ENCODE measurements around the gene KIF25.

The KIF25 gene

DNA sequence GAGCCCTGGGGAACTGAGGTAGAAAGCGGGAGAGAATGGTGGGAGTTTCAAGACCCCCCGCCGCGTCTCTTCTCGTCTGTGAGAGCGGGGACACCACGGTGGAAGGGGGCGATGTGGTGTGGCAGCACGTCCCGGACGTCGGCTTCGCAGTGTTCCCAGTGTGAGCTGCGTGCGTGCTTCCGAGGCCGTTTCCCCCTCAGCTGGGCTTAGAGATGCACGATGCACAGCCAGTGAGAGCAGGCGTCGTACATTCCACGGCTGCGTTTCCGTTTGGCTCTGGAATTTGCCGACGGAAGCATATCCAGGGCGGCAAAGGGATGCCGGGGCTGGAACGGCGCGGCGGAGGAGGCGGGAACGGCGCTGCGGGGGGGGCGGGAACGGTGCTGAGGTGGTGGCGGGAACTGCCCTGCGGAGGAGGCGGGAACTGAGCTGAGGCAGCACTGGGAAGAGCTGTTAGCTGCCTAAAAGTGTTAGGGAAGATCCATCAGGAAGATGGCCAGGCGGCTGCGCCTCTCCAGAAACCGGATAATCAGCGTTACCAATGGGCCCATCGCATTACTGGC lies 37.7 kb downstream of the KIF25 start:
- no peak for DNase-seq (ENCODE audit: low read depth in 2 of 2)

DNA sequence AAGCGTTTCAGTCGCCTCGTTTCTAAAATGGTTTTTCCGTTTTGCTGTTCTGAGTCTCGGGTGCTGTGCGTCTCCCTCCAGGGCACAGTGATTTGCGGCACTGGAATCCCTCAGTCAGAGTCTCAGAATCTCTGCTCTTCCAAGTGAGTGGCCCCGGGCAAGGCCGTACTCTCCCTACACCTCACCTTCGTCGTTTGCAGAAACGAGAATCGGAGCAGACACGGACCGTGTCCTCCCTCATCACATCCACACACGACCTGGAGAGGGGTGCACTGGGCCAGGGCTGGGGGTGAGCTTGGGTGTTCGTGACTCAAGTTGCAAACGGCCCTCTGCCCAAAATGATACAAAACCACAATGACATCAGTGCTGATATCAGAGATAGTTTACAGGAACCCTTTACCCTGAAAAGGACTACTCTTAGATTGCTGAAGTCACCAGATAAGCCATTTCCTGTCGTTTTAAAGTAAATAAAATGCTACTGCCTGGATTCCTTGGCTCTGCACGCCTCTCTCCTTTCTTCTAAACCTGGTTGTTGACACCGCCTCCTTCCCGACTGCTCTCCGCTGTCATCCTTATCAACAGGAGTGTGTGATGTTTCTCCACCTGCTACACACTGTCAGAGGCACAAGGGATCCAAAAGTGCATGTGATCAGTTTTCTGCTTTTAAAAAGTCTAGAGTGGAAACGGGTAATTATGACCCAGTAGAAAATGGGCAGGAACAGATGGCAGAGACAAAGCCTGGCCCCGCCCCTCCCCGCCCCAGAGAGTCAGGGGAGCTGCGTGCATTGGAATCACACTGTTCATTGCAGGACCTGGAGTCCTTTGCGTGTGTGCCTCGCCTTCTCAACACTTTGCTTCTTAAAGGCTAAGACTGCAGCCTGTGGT lies 38.4 kb downstream of the KIF25 start:
- DNase-seq (ENCODE audit: low read depth in 2 of 2) = no peak

- DNase-seq (ENCODE audit: low read depth in 2 of 2) = no peak
These were observed 39.8 kb downstream of the KIF25 start for GRCh38 chr6:168037242-168037641.

DNA sequence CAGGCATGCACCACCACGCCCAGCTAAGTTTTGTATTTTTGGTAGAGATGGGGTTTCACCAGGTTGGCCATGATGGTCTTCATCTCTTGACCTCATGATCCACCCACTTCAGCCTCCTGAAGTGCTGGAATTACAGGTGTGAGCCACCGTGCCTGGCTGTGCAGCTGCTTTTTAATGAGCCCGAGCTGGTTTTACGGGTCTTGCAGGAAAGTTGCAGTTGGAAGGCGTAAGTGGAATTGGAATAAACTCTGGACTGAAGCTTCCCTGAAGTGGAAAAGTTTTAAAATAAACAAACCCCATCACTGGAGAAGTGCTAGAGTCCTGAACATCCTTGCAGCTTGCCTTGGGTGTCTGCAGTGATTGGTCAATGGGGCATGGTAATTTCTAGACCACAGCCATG lies 40.4 kb downstream of the KIF25 start:
- DNase-seq (ENCODE audit: low read depth in 2 of 2) = no peak

DNA sequence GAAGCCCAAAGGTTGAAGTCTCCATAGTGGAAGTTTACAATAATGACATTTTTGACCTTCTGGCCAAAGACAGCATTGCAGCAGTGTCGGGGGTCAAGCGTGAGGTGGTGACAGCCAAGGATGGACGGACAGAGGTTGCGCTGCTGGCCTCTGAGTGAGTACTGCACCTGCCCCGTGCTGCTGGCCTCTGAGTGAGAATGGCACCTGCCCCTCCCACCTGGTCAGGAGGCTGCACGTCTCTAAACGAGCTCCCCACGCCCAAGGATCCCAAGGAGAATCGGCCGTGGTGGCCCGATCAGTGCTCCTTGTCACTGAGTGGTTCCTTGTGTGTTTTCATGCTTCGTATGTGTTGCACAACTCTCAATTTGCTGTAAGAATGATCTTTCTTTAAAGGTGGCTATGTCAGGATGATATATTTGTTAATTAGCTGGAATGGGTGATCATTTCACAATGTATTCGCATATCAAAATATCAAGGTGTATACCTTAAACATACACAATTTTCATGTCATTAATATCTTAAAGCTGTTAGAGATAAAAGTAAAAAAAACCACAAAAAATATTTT lies 41.2 kb downstream of the KIF25 start:
- no peak for DNase-seq (ENCODE audit: low read depth in 2 of 2)

GRCh38 chr6:168039301-168039700 lies 41.8 kb downstream of the KIF25 start:
- DNase-seq (ENCODE audit: low read depth in 2 of 2) = no peak

- DNase-seq (ENCODE audit: low read depth in 2 of 2) = no peak
These were observed 42.4 kb downstream of the KIF25 start for GRCh38 chr6:168039849-168040248.

DNA sequence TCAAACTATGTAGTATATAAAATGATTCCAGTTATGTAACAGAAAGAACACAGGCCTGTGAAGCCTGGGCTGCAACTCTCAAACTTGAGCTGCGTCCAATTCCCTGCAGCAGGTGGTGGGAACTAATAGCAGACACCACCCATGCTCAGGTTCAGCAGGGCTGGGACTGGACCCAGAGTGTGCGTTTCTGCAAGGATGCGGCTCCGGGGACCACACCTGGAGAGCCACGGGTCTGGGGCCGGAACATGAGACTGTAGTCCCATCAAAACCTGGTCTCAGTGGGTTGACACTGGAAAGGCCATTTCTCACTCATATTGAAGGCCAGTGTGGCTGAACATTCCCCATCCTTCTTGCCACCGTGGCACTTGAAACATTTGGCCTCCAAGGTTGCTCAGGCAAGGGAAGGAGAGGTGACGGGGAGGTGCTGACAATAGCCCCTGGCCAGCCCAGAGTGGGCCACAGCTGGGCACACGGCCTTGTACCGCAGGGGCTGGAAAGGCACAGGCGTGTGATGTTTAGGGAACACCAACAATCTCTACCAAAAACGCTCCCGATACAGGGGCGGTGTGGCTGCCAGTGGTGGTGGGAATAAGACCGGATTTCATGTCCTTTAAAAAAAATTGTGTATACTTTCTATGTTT lies 43.5 kb downstream of the KIF25 start:
- no peak for DNase-seq (ENCODE audit: low read depth in 2 of 2)

- no peak for DNase-seq (ENCODE audit: low read depth in 2 of 2)
These were observed 44.5 kb downstream of the KIF25 start for GRCh38 chr6:168041928-168042327.

DNA sequence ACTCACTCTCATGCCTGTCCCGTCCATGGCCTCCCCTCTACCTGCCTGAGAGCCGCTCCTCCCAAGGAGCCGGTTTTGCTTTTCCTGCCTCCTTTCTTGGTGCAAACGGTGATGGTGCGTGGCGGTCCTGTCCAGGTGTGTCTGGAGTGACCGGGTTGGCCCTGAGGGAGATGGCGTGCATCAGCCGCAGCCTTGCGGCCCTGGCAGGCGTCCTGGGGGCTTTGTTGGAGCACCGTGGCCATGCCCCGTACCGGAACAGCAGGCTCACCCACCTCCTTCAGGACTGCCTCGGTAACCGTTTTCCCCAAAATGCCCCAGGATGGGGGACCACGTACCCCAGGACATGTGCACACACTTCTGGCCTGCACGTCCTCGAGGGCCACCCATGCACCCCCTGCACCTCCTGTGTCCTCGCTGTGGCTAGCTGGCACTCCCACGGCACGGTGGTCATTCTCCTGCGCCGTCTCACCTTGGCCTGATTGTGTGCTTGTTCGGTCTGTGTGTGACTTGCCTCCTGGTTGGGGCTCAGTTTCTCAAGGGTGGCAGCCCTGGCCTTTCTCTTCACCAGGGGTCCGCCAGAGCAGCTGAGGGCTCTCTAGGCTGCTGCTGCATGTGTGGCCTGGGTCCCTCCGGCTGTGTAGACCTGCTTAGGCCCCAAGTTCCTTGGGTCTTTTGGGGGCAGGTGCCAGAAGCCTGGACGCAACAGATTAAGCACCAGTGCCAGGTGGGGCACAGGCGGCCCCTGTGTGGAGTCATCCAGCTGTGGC lies 45.1 kb downstream of the KIF25 start:
- DNase-seq (ENCODE audit: low read depth in 2 of 2) = no peak

DNA sequence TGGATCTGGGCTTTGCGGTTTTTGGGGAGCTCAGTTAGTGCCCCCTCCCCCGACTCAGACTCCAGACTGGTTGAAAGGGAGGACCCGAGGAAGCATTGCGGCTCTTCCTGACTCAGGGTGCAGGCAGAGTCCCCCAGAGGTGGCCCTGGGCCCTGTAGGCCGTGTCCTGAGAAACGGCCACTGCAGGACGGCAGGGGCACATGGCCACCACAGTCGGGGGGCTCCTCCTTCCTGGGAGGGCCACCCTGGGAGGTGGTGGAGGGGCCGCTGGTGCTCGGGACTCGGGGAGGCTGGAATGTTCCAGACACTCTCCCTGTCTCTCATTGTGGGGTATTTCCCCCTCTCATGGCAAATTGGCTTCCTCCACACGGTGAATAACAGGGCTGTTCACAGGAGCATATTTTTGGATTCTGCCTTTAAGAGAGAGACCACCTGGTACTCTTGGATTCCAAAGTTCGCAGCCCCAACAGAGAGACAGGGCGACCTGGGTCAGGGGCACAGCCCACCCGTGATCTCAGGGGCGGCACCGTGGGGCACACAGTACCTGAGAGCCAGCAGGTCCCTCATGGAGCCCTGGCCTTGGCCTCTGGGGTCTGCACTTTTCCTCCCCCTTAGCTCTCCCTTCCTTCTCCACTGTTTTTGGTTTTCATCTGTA lies 45.8 kb downstream of the KIF25 start:
- DNase-seq (ENCODE audit: low read depth in 2 of 2) = no peak

GRCh38 chr6:168043848-168044415 lies 46.5 kb downstream of the KIF25 start:
- no peak for DNase-seq (ENCODE audit: low read depth in 2 of 2)

- no peak for DNase-seq (ENCODE audit: low read depth in 2 of 2)
These were observed 47.2 kb downstream of the KIF25 start for GRCh38 chr6:168044521-168045130.

- DNase-seq (ENCODE audit: low read depth in 2 of 2) = no peak
These were observed 47.7 kb downstream of the KIF25 start for GRCh38 chr6:168045141-168045691.

GRCh38 chr6:168045706-168046620 lies 48.5 kb downstream of the KIF25 start:
- DNase-seq (ENCODE audit: low read depth in 2 of 2) = no peak

DNA sequence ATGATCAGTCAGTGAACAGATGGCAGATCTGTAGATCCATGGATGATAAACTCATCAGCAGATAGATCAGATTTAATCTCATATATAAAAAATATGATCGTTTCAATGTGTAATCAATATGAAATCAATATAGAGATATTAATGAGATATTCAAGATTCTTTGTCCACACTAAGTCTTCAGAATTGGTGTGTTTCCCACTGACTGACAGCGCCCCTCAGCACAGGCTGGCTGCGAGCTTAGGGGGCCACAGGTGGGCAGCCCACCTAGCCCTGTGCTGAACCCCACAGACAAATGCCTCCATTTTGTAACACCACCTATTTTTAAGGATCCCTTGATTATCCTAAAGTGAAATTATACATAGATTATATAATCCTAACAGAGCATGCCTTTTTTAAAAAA lies 49.2 kb downstream of the KIF25 start:
- no peak for DNase-seq (ENCODE audit: low read depth in 2 of 2)

- DNase-seq (ENCODE audit: low read depth in 2 of 2) = no peak
These were observed 50.6 kb downstream of the KIF25 start for GRCh38 chr6:168047841-168048723.

GRCh38 chr6:168048724-168049025 lies 51.2 kb downstream of the KIF25 start:
- DNase-seq (ENCODE audit: low read depth in 2 of 2) = no peak

Data from stimulated activated CD4-positive, alpha-beta T cell treated with anti-CD3 and anti-CD28 coated beads, Interleukin-1b, Interleukin-23, amount 100 ng/mL, for 4 hours (primary cell).